RWPE2 (cell line): Measurements from ENCODE around the gene VPS35L.

Experiments used
- ATAC-seq: fragments of 200-7000 bp; cut with Tn5 transposase; 3 replicates; pipeline ENCODE4 v1.9.1; 2021; ENCODE audit warnings: low read depth
- DNase-seq: peaks from one replicate; pipeline ENCODE4 v3.0.0-alpha.2; 2020; ENCODE audit warnings: low spot score
- H3K27ac ChIP-seq: fragments of 450-650 bp; 2 replicates; pipeline ENCODE4 v1.5.1; 2017; ENCODE audit warnings: mild to moderate bottlenecking; ENCODE audit not compliant: poor library complexity, severe bottlenecking
- H3K27me3 ChIP-seq: fragments of 250-450 bp; sonication (Bioruptor Pico); 2 replicates; pipeline ENCODE4 v1.5.1; 2021; ENCODE audit warnings: mild to moderate bottlenecking, moderate library complexity; ENCODE audit not compliant: insufficient read depth, poor library complexity, severe bottlenecking
- H3K36me3 ChIP-seq: fragments of 250-450 bp; sonication (Bioruptor Pico); 2 replicates; pipeline ENCODE4 v1.5.1; 2020; ENCODE audit warnings: low read depth, mild to moderate bottlenecking, moderate library complexity
- H3K4me1 ChIP-seq: fragments of 250-450 bp; sonication (Bioruptor Pico); 2 replicates; pipeline ENCODE4 v1.5.1; 2021; ENCODE audit warnings: mild to moderate bottlenecking, moderate library complexity; ENCODE audit not compliant: insufficient read depth, poor library complexity, severe bottlenecking
- H3K4me3 ChIP-seq: fragments of 250-450 bp; sonication (Bioruptor Pico); 2 replicates; pipeline ENCODE4 v1.5.1; 2021; ENCODE audit warnings: mild to moderate bottlenecking, moderate library complexity; ENCODE audit not compliant: severe bottlenecking
- H3K9me3 ChIP-seq: fragments of 250-450 bp; sonication (Bioruptor Pico); 2 replicates; pipeline ENCODE4 v1.5.1; 2021; ENCODE audit warnings: mild to moderate bottlenecking, moderate library complexity; ENCODE audit not compliant: severe bottlenecking
- TF ChIP-seq, protein P1 (sequence below): fragments of 450-650 bp; IDR thresholded peaks from one replicate; pipeline ENCODE4 v1.5.1; 2017; ENCODE audit warnings: mild to moderate bottlenecking, moderate library complexity; ENCODE audit not compliant: poor library complexity, severe bottlenecking

VPS35L gene

GRCh38 chr16:19588661-19589060 lies 33.2 kb downstream of the VPS35L start:
- TF ChIP-seq, protein P1, sequence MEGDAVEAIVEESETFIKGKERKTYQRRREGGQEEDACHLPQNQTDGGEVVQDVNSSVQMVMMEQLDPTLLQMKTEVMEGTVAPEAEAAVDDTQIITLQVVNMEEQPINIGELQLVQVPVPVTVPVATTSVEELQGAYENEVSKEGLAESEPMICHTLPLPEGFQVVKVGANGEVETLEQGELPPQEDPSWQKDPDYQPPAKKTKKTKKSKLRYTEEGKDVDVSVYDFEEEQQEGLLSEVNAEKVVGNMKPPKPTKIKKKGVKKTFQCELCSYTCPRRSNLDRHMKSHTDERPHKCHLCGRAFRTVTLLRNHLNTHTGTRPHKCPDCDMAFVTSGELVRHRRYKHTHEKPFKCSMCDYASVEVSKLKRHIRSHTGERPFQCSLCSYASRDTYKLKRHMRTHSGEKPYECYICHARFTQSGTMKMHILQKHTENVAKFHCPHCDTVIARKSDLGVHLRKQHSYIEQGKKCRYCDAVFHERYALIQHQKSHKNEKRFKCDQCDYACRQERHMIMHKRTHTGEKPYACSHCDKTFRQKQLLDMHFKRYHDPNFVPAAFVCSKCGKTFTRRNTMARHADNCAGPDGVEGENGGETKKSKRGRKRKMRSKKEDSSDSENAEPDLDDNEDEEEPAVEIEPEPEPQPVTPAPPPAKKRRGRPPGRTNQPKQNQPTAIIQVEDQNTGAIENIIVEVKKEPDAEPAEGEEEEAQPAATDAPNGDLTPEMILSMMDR = no peak
- H3K4me1 ChIP-seq = no peaks in the 10 kb centered on the region
- H3K9me3 ChIP-seq = no peaks in the 10 kb centered on the region
- no peak overlapping the region for H3K4me3 ChIP-seq
- no peak overlapping the region for H3K27ac ChIP-seq
- H3K27me3 ChIP-seq = no peaks in the 10 kb centered on the region
- DNase-seq (no peak), ATAC-seq (no peak)
- H3K36me3 ChIP-seq = no peaks in the 10 kb centered on the region; the same call in 1 of the 2 replicates

GRCh38 chr16:19589106-19589505 lies 33.6 kb downstream of the VPS35L start:
- ATAC-seq = no peak

DNA sequence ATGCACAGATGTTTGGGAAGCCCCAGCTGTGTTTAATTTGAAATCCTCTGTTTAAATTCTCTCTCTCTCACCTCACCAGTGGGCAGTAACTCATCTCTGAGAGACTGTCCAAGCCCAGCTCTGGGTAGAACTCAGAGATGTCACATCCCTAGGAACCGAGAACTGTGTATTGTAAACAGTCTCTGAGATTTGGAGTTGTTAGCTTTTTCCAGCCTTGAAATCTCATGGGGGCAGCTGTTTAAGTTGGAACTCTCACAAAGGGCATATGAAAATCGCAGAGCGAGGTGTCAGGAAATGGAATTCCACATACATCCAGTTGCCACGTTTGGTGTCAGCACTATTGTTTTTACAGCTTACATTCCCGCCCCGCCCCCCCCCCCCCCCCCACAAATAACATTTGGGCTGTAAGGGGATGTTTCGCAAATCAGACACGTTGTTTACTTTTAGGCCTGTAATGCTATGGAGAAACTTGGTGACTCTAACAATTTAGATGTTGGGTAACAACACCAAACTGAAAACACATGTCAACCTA lies 34.3 kb downstream of the VPS35L start:
- H3K27ac ChIP-seq = no peak overlapping the region
- no peak overlapping the region for H3K4me3 ChIP-seq
- H3K9me3 ChIP-seq = no peaks in the 10 kb centered on the region
- TF ChIP-seq, protein P1 = no peak
- no peaks in the 10 kb centered on the region for H3K4me1 ChIP-seq
- ATAC-seq = no peak
- no peaks in the 10 kb centered on the region for H3K27me3 ChIP-seq
- no peaks in the 10 kb centered on the region; the same call in 1 of the 2 replicates for H3K36me3 ChIP-seq
- no peak for DNase-seq

More at GRCh38 chr16:19589106-19589505, 33.6 kb downstream of the VPS35L start:
- no peaks in the 10 kb centered on the region for H3K9me3 ChIP-seq
- H3K27ac ChIP-seq = no peak overlapping the region
- TF ChIP-seq, protein P1 = no peak
- H3K4me3 ChIP-seq = no peak overlapping the region
- no peaks in the 10 kb centered on the region for H3K27me3 ChIP-seq
- H3K4me1 ChIP-seq = no peaks in the 10 kb centered on the region
- DNase-seq = no peak
- H3K36me3 ChIP-seq = no peaks in the 10 kb centered on the region; the same call in 1 of the 2 replicates

DNA sequence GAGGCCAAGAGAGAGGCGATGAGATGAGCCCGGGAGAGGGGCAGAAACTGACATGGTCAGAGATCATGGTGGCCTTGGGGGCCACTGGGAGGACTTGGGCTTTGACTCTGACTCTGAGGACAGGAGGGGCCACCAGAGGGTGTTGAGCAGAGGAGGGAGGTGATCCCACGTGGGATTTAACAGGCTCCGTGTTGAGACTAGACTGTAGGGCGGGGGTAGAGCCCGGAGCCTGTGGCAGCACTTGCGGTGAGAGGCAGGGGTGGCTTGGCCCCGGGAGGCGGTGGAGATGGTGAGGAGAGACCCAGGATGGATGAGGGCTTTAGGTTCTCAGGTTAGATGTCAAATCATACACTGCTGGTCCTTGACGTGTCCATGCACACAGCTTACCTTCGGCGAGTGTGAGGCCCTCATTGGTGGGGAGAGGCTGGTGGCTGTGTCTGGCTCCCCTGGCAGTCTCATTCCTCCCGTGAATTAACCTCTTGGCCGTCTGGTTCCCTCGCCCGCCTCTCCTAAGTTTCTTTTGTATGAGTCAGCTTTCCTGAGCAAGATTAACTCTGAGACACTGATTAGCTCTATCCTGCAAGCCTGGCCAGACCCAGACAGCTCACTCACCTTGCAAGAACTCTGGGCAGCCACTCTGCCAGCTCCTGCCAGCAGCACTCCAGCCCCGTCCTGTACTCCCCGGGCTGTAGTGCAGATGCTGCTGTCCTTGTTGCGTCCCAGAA lies 39.7 kb downstream of the VPS35L start:
- H3K9me3 ChIP-seq = no peaks in the 10 kb centered on the region
- DNase-seq (peak; percentile 69), ATAC-seq (peak; percentile 97)
- no peak overlapping the region for H3K4me3 ChIP-seq
- H3K36me3 ChIP-seq = no peaks in the 10 kb centered on the region; the same call in 1 of the 2 replicates
- H3K27ac ChIP-seq = peak overlapping the region; percentile 48
- TF ChIP-seq, protein P1 = no peak
- no peaks in the 10 kb centered on the region for H3K27me3 ChIP-seq
- no peaks in the 10 kb centered on the region for H3K4me1 ChIP-seq
